Activated gamma-delta T cell treated with anti-CD3 and anti-CD28 coated beads, Interleukin-2, amount 50 U/mL, for 16 hours (primary cell): ENCODE measurements around the gene GIPC1.

ENCODE experiments used
- DNase-seq: peaks from one replicate; pipeline ENCODE4 v3.0.0-alpha.2; 2020; ENCODE audit warnings: low read depth

GIPC1 gene

GRCh38 chr19:14494411-14494810, 1.5 kb downstream of the GIPC1 start:
- DNase-seq: no peak

GRCh38 chr19:14492756-14493337, 3.1 kb downstream of the GIPC1 start:
- no peak for DNase-seq

- DNase-seq: no peak
Measured at GRCh38 chr19:14487370-14488125, 8.4 kb downstream of the GIPC1 start.

DNA sequence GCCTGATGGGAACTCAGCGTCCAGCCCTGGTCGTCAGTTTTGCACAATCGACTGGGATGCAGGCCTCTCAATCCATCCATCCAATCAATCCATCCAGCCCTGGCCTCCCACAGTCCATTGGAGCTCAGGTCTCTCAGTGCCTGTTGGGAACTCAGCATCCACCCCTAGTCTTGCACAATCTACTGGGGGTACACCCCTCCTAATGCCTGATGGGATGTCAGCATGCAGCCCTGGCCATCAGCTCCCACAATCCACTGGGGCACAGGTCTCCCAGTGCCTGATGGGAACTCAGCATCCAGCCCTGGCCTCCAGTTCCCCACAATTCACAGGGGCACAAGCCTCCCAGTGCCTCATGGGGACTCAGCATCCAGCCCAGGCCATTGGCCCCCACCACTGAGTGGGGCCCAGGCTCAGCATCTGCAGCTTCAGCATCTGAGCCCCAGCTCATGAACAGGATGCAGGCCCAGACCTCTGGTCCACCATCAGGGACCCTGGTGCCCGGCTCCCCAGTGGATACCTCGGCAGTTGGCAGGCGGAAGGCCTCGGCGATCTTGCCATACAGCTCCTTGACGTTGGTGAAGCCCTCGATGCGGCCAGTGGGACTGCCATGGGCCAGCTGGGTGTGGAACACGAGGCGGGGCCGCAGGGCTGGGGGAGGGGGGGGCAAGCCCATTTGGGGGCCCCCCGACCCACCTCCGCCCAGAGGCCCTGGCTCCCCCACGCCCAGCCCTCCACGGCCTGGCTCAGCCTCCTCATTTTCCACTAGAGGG, 13.6 kb downstream of the GIPC1 start:
- DNase-seq: no peak

GRCh38 chr19:14480700-14481079, 15.2 kb downstream of the GIPC1 start:
- no peak for DNase-seq

DNA sequence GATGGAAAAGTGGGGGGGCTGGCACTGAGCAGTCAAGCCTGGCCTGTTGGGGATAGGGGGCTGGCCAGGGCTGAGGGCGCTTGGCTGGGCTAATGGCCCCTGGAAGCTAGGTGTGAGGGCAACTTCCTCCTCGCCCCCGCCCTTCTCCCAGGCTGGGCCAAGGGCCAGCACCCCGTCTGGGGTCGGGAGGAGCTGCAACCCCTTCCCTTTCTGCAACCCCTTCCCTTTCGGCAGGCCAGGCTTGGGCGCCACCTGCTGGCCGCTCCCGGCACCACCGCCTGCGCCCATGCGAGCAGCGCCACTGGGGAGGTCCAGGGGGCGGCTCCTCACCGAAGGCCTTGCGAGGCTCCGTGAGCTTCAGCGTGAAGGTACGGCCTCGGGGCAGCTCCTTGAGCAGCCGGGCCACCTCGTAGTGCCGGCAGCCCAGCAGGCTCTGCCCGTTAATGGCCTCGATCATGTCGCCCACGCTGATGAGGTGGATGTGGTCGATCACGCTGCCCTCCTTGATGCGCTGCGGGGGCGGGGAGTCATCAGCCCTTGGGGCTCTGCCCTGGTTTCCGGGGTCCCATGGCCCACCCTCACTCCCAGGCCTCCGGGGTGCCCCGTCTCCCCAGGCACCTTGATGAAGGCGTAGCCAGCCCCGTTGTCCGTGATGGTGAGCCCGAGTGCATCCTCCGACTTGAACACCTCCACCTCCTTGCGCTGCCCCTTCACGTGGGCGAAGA, 15.8 kb downstream of the GIPC1 start:
- peak; percentile 58 for DNase-seq

GRCh38 chr19:14479309-14479974, 16.5 kb downstream of the GIPC1 start:
- no peak for DNase-seq

- no peak for DNase-seq
Measured at GRCh38 chr19:14478113-14478545, 17.8 kb downstream of the GIPC1 start.

DNA sequence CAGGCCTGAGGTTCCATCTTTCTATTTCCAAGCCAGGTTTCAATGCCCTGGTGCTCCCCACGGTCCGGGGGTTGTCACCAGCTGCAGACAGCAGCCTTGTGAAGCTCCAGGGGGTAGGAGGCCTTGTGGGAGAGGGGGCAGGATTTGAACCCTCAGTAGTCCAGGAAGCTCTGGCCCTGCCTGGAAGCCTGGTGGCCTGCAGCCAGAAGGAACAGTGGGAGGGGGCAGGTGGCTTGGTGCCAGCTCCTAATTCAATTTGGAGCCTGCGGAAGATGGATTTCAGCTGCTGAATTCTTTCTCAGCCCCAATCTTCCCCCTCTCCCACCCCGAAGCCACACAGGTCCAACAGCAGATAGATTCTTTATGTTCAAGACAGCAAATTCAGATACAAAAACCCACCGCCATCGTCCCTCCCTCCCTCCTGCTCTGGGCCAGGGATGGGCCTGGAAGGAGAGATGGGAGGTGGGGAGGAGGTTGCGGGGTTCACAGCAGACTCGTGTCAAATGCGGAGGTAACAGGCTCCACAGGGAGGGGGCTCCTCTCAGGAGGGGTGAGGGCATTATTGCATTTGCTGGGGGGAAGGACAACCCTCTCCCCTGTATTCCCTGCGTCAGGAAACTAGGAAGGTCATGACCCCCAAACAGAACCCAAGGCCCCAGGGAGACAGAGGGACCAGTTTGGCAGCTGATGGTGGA, 18.4 kb downstream of the GIPC1 start:
- DNase-seq: no peak

- no peak for DNase-seq
Measured at GRCh38 chr19:14476673-14477401, 19.1 kb downstream of the GIPC1 start.

GRCh38 chr19:14476327-14476672, 19.6 kb downstream of the GIPC1 start:
- no peak for DNase-seq

GRCh38 chr19:14475251-14476073, 20.5 kb downstream of the GIPC1 start, which contains the start of gene PTGER1:
Gene PTGER1, minus strand, starts transcription at chr19:14475354. Its CDS starts 1,034 bp downstream, at chr19:14474320.
- DNase-seq: no peak

- DNase-seq: no peak
Measured at GRCh38 chr19:14474827-14475226, 21.1 kb downstream of the GIPC1 start.

GRCh38 chr19:14473978-14474578, 21.8 kb downstream of the GIPC1 start:
- no peak for DNase-seq

GRCh38 chr19:14473073-14473977, 22.6 kb downstream of the GIPC1 start:
- DNase-seq: no peak

DNA sequence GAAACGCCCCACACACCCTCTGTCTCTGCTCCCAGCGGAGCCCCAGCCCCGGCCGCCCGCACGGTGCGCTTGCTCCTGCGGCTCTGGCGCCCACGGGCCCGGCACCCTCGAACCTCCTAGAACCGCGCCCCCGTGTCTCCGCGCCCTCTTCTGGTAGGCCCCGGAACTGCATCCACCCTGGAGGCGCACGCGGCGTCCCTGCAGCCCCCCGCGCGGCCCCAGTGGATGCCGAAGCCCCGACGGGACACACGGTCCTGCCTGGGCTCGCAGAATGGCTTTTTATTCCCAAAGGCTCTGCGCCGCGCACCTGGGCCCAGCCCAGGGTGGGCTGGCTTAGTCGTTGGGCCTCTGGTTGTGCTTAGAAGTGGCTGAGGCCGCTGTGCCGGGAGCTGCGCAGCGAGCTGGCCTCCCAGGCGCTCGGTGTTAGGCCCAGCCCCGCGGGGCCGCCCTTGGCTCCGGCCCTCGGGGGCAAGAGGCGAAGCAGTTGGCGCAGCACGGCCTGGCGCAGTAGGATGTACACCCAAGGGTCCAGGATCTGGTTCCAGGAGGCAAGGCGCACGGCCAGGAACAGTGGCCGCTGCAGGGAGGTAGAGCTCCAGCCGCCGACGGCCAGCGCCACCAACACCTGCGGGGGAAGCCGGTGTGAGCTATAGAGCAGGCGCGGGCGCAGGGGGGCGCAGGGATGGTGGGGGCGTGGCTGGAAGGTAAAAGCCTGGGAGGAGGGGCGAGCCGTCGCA, 23.6 kb downstream of the GIPC1 start:
- DNase-seq: peak; percentile 88

DNA sequence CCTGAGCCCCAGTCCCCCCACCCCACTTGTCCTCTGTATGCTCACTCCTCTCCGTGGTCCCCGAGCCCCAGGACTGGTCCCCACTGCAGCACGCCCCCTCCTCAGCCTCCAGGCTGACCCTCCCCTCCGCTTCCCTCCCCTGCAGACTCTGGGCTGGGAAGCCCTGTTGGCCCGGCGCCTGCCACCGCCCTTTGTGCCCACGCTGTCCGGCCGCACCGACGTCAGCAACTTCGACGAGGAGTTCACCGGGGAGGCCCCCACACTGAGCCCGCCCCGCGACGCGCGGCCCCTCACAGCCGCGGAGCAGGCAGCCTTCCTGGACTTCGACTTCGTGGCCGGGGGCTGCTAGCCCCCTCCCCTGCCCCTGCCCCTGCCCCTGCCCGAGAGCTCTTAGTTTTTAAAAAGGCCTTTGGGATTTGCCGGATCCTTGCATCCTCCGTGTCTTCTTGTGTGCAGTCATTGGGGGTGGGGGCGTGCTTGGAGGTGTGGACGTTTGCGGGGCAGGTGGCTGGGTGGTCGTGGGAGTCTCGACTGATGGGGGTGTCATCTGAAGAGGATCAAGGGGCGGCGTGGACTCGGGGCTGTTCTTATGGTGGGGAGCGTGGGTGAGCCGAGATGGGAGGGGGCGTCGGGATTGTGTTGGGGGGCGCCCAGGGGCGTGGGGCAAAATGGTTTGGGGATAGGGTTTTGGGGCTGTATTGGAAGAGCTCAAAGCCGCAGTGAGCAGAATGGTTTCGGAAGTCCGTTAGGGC, 24.3 kb downstream of the GIPC1 start:
- DNase-seq: no peak
